Astrocyte (in vitro differentiated cells and primary cell): ENCODE results near the gene NPTX1.

ENCODE experiments used
- EZH2 ChIP-seq: IDR thresholded peaks from 2 replicates; pipeline ENCODE4 v1.6.1; 2012; ENCODE audit warnings: mild to moderate bottlenecking, low read length, inconsistent platforms; ENCODE audit not compliant: insufficient read depth
- TF ChIP-seq, protein P1 (sequence below): IDR thresholded peaks from 2 replicates; pipeline ENCODE4 v1.5.1; 2011; ENCODE audit warnings: low read depth, mild to moderate bottlenecking, inconsistent platforms, low read length, moderate library complexity; ENCODE audit not compliant: insufficient read depth

GRCh38 chr17:80511222-80512180, 35.1 kb upstream of the NPTX1 start:
- TF ChIP-seq, protein P1, sequence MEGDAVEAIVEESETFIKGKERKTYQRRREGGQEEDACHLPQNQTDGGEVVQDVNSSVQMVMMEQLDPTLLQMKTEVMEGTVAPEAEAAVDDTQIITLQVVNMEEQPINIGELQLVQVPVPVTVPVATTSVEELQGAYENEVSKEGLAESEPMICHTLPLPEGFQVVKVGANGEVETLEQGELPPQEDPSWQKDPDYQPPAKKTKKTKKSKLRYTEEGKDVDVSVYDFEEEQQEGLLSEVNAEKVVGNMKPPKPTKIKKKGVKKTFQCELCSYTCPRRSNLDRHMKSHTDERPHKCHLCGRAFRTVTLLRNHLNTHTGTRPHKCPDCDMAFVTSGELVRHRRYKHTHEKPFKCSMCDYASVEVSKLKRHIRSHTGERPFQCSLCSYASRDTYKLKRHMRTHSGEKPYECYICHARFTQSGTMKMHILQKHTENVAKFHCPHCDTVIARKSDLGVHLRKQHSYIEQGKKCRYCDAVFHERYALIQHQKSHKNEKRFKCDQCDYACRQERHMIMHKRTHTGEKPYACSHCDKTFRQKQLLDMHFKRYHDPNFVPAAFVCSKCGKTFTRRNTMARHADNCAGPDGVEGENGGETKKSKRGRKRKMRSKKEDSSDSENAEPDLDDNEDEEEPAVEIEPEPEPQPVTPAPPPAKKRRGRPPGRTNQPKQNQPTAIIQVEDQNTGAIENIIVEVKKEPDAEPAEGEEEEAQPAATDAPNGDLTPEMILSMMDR, result no peak
- TF ChIP-seq EZH2, result no peak
